ENCODE results near the gene DTYMK. TPM values are rescaled to one million over a fixed set of nuclear protein-coding genes. Genes with fewer than 3 reads are reported as not detected.

DTYMK gene, protein sequence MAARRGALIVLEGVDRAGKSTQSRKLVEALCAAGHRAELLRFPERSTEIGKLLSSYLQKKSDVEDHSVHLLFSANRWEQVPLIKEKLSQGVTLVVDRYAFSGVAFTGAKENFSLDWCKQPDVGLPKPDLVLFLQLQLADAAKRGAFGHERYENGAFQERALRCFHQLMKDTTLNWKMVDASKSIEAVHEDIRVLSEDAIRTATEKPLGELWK
- total RNA-seq = 45.2 and 46.3 TPM in 2 replicates

DNA sequence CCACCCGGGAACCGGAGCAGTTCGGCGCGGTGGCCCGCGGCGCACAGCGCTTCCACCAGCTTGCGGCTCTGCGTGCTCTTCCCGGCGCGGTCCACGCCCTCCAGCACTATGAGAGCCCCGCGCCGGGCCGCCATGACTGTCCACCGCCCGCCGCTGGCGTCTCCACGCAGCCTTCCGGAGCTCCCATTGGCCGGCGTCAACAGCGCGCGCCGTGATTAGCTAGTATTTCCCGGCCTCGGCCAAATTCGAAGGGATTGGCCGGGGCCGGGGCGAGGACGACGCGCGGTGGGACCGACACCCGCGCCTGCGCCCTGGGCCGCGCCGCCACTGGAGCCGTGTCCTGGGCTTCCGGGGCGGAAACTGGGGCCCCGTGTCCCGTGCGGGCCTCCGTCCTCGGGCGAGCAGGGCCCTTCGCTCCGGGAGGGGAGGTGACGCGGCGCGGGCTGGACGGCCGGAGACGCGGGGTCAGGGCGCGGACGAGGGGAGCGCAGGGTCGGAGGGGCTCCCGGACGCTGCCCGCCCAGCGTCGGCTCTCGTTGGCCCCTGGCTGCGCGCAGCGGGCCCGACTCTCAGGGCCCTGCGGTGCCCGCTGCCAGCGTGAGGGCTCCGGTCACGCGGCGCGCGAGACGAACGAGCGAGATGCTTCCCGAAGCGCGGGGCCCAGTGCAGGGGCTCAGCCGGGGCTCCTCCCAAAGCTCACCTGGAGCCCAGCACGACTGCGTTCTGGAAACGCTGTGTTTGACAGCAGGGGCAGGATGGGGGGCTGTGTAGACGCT is at the start of gene DTYMK:
DTYMK (minus strand) TSS at position 166 of the 776 bp plus-strand sequence; CDS start at position 134, 32 bp downstream.

GRCh38 chr2:241734467-241735208 is 48.0 kb upstream of the DTYMK start, which contains the start of gene D2HGDH:
Gene D2HGDH (plus strand): TSS chr2:241734630. CDS start chr2:241735225, 595 bp downstream.

DNA sequence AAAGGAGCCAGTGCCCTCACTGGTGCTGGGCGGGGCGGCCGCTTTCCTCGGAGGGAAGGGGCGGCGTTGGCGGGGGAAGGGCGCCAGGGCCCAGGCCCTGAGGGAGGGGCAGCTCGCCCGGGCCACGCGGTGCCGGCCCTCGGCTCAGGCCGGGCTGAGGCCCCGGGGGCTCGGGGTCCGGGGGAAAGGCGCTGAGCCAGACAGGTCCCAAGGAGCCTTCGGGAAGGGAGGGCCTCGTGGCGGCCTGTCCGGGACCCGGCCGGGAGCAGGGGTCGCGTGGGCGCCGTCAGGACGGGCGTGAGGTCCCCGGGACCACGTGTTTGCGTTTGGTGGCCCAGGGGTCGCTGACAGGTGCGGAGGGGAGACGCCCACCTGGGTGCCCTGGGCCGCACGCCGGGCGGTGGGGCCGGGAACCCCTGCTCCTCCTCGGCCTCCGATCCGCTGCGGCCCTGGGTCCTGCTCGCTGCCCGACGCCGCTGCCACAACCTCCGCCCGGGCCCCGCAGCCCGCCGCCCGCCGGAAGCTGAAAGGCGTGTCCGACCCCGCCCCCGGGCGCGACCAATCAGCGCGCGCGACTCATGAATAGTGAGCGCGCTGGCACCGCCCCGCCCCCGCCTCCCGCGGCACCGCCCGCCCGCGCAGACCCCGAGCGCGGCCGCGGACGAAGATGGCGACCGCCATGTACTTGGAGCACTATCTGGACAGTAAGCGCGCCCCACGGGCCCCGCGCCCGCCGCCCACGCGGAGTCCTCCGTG is 15.0 kb upstream of the DTYMK start, which contains the start of gene ING5:
ING5 (plus strand) TSS at position 641 of the 756 bp plus-strand sequence; CDS start at position 668, 27 bp downstream.

DNA sequence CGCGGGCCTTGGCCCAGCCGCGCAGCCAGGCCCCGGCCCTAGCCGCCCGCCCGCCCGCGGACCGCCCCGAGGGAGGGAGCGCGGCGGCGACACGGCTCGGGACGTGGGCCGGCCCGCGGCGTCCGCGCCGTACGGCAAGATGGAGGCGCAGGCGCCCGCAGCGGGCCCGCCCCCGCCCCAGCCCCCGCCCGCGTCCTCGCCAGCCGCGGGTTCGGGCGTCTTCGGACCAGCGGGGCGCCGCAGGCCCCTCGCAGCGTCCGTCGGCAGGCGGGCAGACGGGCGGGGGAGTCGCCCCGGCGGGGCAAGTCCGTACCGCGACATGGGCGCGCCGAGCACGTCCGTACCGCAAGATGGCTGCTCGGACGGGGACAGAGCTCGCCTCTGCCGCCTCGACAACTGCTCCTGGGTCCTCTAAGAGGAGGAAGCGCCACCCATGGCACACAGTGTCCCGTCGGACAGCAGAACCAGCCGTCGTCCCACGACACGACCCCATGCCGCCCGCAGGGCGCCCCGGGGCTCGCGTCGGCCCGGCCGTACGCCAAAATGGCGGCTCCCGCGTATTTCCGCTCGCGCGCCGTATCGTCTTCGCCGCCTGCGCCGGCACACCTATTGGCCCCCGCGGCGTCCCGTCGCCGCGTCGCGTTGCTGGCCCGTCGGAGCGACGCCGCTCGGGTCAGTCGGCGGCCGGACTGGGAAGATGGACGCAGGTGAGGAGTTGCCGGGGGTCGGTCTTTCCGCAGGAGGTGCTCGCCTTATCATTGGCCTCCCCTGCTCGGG is 49.4 kb downstream of the DTYMK start, which contains the start of the genes ATG4B and THAP4:
ATG4B (plus strand) TSS at position 676 of the 777 bp plus-strand sequence; CDS start at position 698, 22 bp downstream.
THAP4 (minus strand) TSS at position 141 of the 777 bp plus-strand sequence. CDS start 141 bp downstream, outside the sequence.

Other genes with a start within 250 kb of the DTYMK start
- gene STK25, start 178.2 kb downstream of the DTYMK start, total RNA-seq = 214 and 230 TPM in 2 replicates
- gene BOK, start 128.1 kb downstream of the DTYMK start, total RNA-seq = 11.4 and 13.7 TPM in 2 replicates
- 54.7 and 60.8 TPM in 2 replicates for gene THAP4, start 49.7 kb downstream of the DTYMK start, total RNA-seq
- 39.5 and 47.0 TPM in 2 replicates for gene ATG4B, start 49.1 kb downstream of the DTYMK start, total RNA-seq
- gene ING5, start 15.2 kb upstream of the DTYMK start, total RNA-seq = 18.0 and 25.4 TPM in 2 replicates
- 10.9 and 13.6 TPM in 2 replicates for gene D2HGDH, start 47.8 kb upstream of the DTYMK start, total RNA-seq
- not detected in 2 replicates for gene GAL3ST2, start 90.0 kb upstream of the DTYMK start, total RNA-seq
- gene NEU4, start 122.4 kb upstream of the DTYMK start, total RNA-seq = not detected in 2 replicates
- gene PDCD1, start 172.1 kb upstream of the DTYMK start, total RNA-seq = not detected in 2 replicates
- gene RTP5, start 182.9 kb upstream of the DTYMK start, total RNA-seq = not detected in 2 replicates